ENCODE measurements around the gene CACTIN. TPM values are rescaled to one million over a fixed set of nuclear protein-coding genes. Genes with fewer than 3 reads are reported as not detected.
A peak's percentile ranks its signal among the peaks of the same experiment; 100 is the strongest.

The CACTIN gene
- 10 to 100 TPM; 25.8 to 25.9 TPM for total RNA-seq
- 18.9 TPM for polyA plus RNA-seq (2013, experiment 1 of 2)
- polyA plus RNA-seq (2013, experiment 2 of 2), result 24.1 TPM
- total RNA-seq, result 32.3 to 109 (median 67.0) reads per million in 172 experiments

GRCh38 chr19:3626473-3627350 is at the start of gene CACTIN:
TSS of gene CACTIN (minus strand) at chr19:3626790. CDS start at chr19:3626762, 28 bp downstream.
- H3K9me3 ChIP-seq (ENCODE audit: control insufficient read depth in 1 of 2, insufficient read depth in 1 of 2, low read length in 2 of 2), result no peaks in the 10 kb centered on the region
- ATAC-seq (ENCODE audit: poor library complexity) (peak; percentile 97), DNase-seq (peak; percentile 97 to 99 (median 98))
- Mint-ChIP-seq H3K27me3 (no peaks in the 10 kb centered on the region), H3K4me3 (peak within 1 kb of the TSS; percentile 92), H3K4me1 (ENCODE audit: low read depth) (peaks cover 21% of the 10 kb centered on the region), H3K27ac (peak within 1 kb of the TSS; percentile 94), H3K36me3 (ENCODE audit: low read depth) (peaks cover 23% of the 10 kb centered on the region), H3K9me3 (no peaks in the 10 kb centered on the region)
- H3K36me3 ChIP-seq (ENCODE audit: insufficient read depth, low read length), result peaks cover 16% of the 10 kb centered on the region
- no peaks in the 10 kb centered on the region for H3K27me3 ChIP-seq (ENCODE audit: control insufficient read depth in 1 of 2, insufficient read depth in 2 of 2, low read length in 2 of 2)
- POLR2A ChIA-PET, result interaction anchor here (0.7 to 1.0 kb wide), 4 partner anchors 22 to 1513 kb away, joined by 3 to 6 read pairs (median 4); partner anchors contain the start of gene MRPL54
- peaks cover 35% of the 10 kb centered on the region for H3K4me1 ChIP-seq (ENCODE audit: insufficient read depth, low read length)
- H3K4me3 ChIP-seq (ENCODE audit: low read length), result peak within 1 kb of the TSS; percentile 85
- intact Hi-C loops (cut with DNase I, micrococcal nuclease), result loop anchor here (1.0 to 2.0 kb wide), 5 partner anchors 54 to 120 kb away; partner anchors contain the start of genes FZR1 (in 1 of the 2), HMG20B (in 1 of the 2), MFSD12 (in 1 of the 2) and PIP5K1C (in 1 of the 2)
- TF ChIP-seq, protein P1, sequence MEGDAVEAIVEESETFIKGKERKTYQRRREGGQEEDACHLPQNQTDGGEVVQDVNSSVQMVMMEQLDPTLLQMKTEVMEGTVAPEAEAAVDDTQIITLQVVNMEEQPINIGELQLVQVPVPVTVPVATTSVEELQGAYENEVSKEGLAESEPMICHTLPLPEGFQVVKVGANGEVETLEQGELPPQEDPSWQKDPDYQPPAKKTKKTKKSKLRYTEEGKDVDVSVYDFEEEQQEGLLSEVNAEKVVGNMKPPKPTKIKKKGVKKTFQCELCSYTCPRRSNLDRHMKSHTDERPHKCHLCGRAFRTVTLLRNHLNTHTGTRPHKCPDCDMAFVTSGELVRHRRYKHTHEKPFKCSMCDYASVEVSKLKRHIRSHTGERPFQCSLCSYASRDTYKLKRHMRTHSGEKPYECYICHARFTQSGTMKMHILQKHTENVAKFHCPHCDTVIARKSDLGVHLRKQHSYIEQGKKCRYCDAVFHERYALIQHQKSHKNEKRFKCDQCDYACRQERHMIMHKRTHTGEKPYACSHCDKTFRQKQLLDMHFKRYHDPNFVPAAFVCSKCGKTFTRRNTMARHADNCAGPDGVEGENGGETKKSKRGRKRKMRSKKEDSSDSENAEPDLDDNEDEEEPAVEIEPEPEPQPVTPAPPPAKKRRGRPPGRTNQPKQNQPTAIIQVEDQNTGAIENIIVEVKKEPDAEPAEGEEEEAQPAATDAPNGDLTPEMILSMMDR (IDR thresholded peaks at IDR 0.05), result no peak
- peak within 1 kb of the TSS; percentile 83 to 98 for H3K27ac ChIP-seq (ENCODE audit: low read depth in 1 of 2, low read length in 2 of 2)
- CTCF ChIA-PET, result interaction anchor here (0.9 kb wide), 1 partner anchor 74 kb away, joined by 3 read pairs; the partner anchor contains the start of gene PIP5K1C

GRCh38 chr19:3674784-3675543 is 48.4 kb upstream of the CACTIN start:
- no peaks in the 10 kb centered on the region for H3K36me3 Mint-ChIP-seq (ENCODE audit: low read depth)
- Histone ChIP-seq H3K27ac (ENCODE audit: low read depth in 1 of 2, low read length in 2 of 2) (no peak overlapping the region), H3K27me3 (ENCODE audit: control insufficient read depth in 1 of 2, insufficient read depth in 2 of 2, low read length in 2 of 2) (no peaks in the 10 kb centered on the region), H3K4me1 (ENCODE audit: insufficient read depth, low read length) (peaks cover 20% of the 10 kb centered on the region), H3K4me3 (ENCODE audit: low read length) (no peak overlapping the region), H3K9me3 (ENCODE audit: control insufficient read depth in 1 of 2, insufficient read depth in 1 of 2, low read length in 2 of 2) (no peaks in the 10 kb centered on the region), H3K36me3 (ENCODE audit: insufficient read depth, low read length) (no peaks in the 10 kb centered on the region)
- POLR2A ChIA-PET, result interaction anchor here (1.2 kb wide), 1 partner anchor 13 kb away, joined by 5 read pairs; no protein-coding TSS in a partner anchor
- no peak overlapping the region for H3K27ac Mint-ChIP-seq
- no peak overlapping the region for H3K4me3 Mint-ChIP-seq
- ATAC-seq (ENCODE audit: poor library complexity) (no peak), DNase-seq (no peak)
- no peaks in the 10 kb centered on the region for H3K9me3 Mint-ChIP-seq
- no peaks in the 10 kb centered on the region for H3K27me3 Mint-ChIP-seq
- intact Hi-C loops (cut with DNase I, micrococcal nuclease), result no loop called here
- TF ChIP-seq, protein P1 (IDR thresholded peaks at IDR 0.05), result no peak
- H3K4me1 Mint-ChIP-seq (ENCODE audit: low read depth), result peaks cover 30% of the 10 kb centered on the region
- CTCF ChIA-PET, result no interaction called here
